CD14-positive monocyte (primary cell): ENCODE results near the gene TUBB6. TPM values are rescaled to one million over a fixed set of nuclear protein-coding genes. Genes with fewer than 3 reads are reported as not detected.

ENCODE experiments used
- DNase-seq, 3 donors: peaks; one replicate each; pipeline ENCODE4 v3.0.0-alpha.2; 2011 to 2022
- H2AFZ ChIP-seq: 2 replicates; pipeline ENCODE4 v1.6.0; 2012; ENCODE audit warnings: mild to moderate bottlenecking, low read depth, low read length, inconsistent platforms; ENCODE audit not compliant: insufficient read depth, poor library complexity, severe bottlenecking
- H3K27ac ChIP-seq, 2 donors: 1 replicate in 1 of 2; 2 replicates in 1 of 2; pipeline ENCODE4 v1.5.1; 2012 to 2013; ENCODE audit warnings: low read length in 2 of 2, control low read depth in 1 of 2, inconsistent platforms in 1 of 2, low read depth in 1 of 2, mild to moderate bottlenecking in 1 of 2
- H3K27me3 ChIP-seq, 2 donors: one replicate each; pipeline versions ENCODE4 v1.6.0 to v1.6.1; 2011 to 2013; ENCODE audit warnings: low read length in 2 of 2; ENCODE audit not compliant: control insufficient read depth in 2 of 2, insufficient read depth in 2 of 2
- H3K36me3 ChIP-seq, 2 donors: replicated peaks in 1 of 2; 1 replicate in 1 of 2; 2 replicates in 1 of 2; pipeline versions ENCODE4 v1.5.1 to v1.6.1; 2012 to 2013; ENCODE audit warnings: low read length in 2 of 2, control low read depth in 1 of 2, inconsistent platforms in 1 of 2, mild to moderate bottlenecking in 1 of 2; ENCODE audit not compliant: insufficient read depth in 2 of 2, control insufficient read depth in 1 of 2
- H3K4me1 ChIP-seq, 2 donors: 1 replicate in 1 of 2; 2 replicates in 1 of 2; pipeline versions ENCODE4 v1.5.1 to v1.6.1; 2012 to 2013; ENCODE audit warnings: low read length in 2 of 2, control low read depth in 1 of 2, inconsistent platforms in 1 of 2, mild to moderate bottlenecking in 1 of 2, moderate library complexity in 1 of 2; ENCODE audit not compliant: insufficient read depth in 2 of 2, control insufficient read depth in 1 of 2
- H3K4me2 ChIP-seq: replicated peaks from 2 replicates; pipeline ENCODE3; 2012; ENCODE audit warnings: low read length, moderate library complexity, mild to moderate bottlenecking; ENCODE audit not compliant: poor library complexity, severe bottlenecking; ENCODE audit errors: extremely low read depth
- H3K4me3 ChIP-seq, 3 experiments: fragments of 200-600 bp in 1 of 3; sonication (generic) in 1 of 3; replicated peaks in 1 of 3; 1 replicate in 2 of 3; 2 replicates in 1 of 3; pipeline ENCODE4 v1.5.1; 2011 to 2013; ENCODE audit warnings: low read length in 3 of 3, mild to moderate bottlenecking in 3 of 3, control low read depth in 2 of 3, low read depth in 2 of 3, inconsistent platforms in 1 of 3, moderate library complexity in 1 of 3
- H3K79me2 ChIP-seq: 2 replicates; pipeline ENCODE4 v1.6.0; 2012; ENCODE audit warnings: mild to moderate bottlenecking, control low read depth, inconsistent platforms, low read length, moderate library complexity; ENCODE audit not compliant: insufficient read depth
- H3K9ac ChIP-seq: 2 replicates; pipeline ENCODE4 v1.6.0; 2017; ENCODE audit warnings: low read length, mild to moderate bottlenecking; ENCODE audit not compliant: insufficient read depth, poor library complexity, severe bottlenecking
- H3K9me3 ChIP-seq, 2 donors: replicated peaks in 1 of 2; 1 replicate in 1 of 2; 2 replicates in 1 of 2; pipeline versions ENCODE4 v1.5.1 to v1.6.1; 2012 to 2013; ENCODE audit warnings: low read length in 2 of 2, control low read depth in 1 of 2; ENCODE audit not compliant: control insufficient read depth in 1 of 2, insufficient read depth in 1 of 2
- H4K20me1 ChIP-seq: 2 replicates; pipeline ENCODE4 v1.6.0; 2012; ENCODE audit warnings: mild to moderate bottlenecking, low read length, control low read depth, moderate library complexity; ENCODE audit not compliant: insufficient read depth
- H3K27ac Mint-ChIP-seq, 7 donors: one replicate each; pipeline ENCODE4 v1.8.0; 2020; ENCODE audit warnings: mild to moderate bottlenecking in 7 of 7, mixed read lengths in 7 of 7, moderate library complexity in 6 of 7, inconsistent platforms in 2 of 7
- H3K27me3 Mint-ChIP-seq, 3 donors: one replicate each; pipeline ENCODE4 v1.8.0; 2021 to 2022; ENCODE audit warnings: low read depth in 3 of 3, mild to moderate bottlenecking in 3 of 3, mixed read lengths in 3 of 3, moderate library complexity in 3 of 3, inconsistent platforms in 1 of 3
- H3K36me3 Mint-ChIP-seq, 2 donors: one replicate each; pipeline ENCODE4 v1.8.0; 2020; ENCODE audit warnings: mixed read lengths in 2 of 2, inconsistent platforms in 1 of 2, mild to moderate bottlenecking in 1 of 2
- H3K4me1 Mint-ChIP-seq: one replicate; pipeline ENCODE4 v1.8.0; 2020; ENCODE audit warnings: mild to moderate bottlenecking, mixed read lengths
- H3K4me3 Mint-ChIP-seq, 2 donors: one replicate each; pipeline ENCODE4 v1.8.0; 2020; ENCODE audit warnings: mild to moderate bottlenecking in 2 of 2, mixed read lengths in 2 of 2, moderate library complexity in 1 of 2
- H3K9me3 Mint-ChIP-seq, 7 donors: one replicate each; pipeline ENCODE4 v1.8.0; 2020 to 2022; ENCODE audit warnings: mixed read lengths in 7 of 7, mild to moderate bottlenecking in 6 of 7, moderate library complexity in 6 of 7, inconsistent platforms in 2 of 7
- WGBS: methylation state at CpG from one replicate; pipeline ENCODE4 v1.1.5; 2013; ENCODE audit warnings: missing lambda C conversion rate; ENCODE audit not compliant: insufficient coverage; 5-methylcytosine and 5-hydroxymethylcytosine counted together
- intact Hi-C, 2 donors: fragments of 100-400 bp; cut with micrococcal nuclease; formaldehyde crosslinking; loops; one replicate each; pipeline versions ENCODE4 v1.15.0 to v1.15.1; 2023
- polyA plus RNA-seq, 3 donors: library from polyadenylated mRNA; depleted of rRNA in 1 of 3; unstranded in 2 of 3; stranded (reverse) in 1 of 3; fragments of 300-500 nt in 2 of 3; fragments of >200 nt in 1 of 3; fragmentation: Illumina TruSeq in 2 of 3; gene quantifications; 1 replicate in 2 of 3; 2 replicates in 1 of 3; pipeline ENCODE4 v1.2.3, GENCODE V29; 2012 to 2021
- TF ChIP-seq, protein P1 (sequence below): fragments of 200-600 bp; IDR thresholded peaks from one replicate; pipeline ENCODE4 v1.8.0; 2022; ENCODE audit warnings: antibody characterized with exemption, mild to moderate bottlenecking

TUBB6 gene
- polyA plus RNA-seq, 3 donors = 15.8 to 34.9 (median 27.6) TPM

DNA sequence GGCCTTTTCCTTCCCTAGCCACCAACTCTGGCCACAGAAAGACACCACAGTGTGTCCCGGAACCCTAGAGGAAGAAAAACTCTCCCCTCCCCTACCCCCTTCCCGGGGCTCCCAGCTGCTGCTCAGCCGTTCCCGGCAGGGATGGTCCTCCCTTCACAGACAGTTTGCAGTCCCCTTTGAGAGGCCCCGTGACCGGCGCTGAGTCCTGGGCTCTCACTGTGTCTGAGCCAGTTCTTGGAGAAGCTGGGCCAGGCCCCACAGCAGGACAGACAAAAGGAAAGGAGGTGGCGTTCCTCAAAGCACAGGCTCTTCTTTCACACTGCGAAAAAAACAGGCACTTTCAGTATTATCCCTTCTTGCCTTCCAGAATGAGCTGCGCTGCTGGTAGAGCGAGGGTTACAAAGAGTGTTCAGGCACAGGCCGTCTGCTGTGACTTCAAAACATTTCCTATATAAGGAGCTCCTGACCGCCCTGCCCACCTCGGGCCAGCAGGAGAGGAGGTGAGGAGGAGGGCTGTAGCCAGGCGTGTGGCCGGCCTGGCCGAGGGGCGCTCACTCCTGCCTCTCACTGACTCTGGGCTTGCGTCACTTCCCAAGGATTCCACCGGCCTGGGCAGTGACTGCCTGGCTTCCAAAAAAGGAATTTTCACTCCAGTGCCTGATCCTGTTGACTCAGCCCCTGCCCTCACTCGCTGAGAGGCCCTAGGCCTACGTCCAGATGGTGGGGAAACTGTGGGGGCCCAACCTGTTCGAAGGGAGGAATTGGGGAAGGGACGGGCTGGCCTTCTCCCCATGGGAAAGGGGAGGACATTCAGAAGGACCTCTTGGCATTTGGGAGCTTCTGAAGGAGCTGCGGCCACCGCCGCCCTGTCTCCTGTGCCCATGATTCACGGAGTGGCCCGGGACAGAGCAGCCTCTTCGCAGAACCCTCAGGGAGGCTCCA lies 29.0 kb upstream of the TUBB6 start:
- H3K4me3 Mint-ChIP-seq = no peak overlapping the region
- H3K27ac Mint-ChIP-seq = no peak overlapping the region
- H3K9ac ChIP-seq = no peak overlapping the region
- H3K9me3 ChIP-seq = no peaks in the 10 kb centered on the region
- no peak overlapping the region for H3K27ac ChIP-seq
- no peaks in the 10 kb centered on the region for H3K36me3 Mint-ChIP-seq
- WGBS = 50% methylated on average over 21 of the region's 30 CpGs
- no peaks in the 10 kb centered on the region for H3K36me3 ChIP-seq
- TF ChIP-seq, protein P1, sequence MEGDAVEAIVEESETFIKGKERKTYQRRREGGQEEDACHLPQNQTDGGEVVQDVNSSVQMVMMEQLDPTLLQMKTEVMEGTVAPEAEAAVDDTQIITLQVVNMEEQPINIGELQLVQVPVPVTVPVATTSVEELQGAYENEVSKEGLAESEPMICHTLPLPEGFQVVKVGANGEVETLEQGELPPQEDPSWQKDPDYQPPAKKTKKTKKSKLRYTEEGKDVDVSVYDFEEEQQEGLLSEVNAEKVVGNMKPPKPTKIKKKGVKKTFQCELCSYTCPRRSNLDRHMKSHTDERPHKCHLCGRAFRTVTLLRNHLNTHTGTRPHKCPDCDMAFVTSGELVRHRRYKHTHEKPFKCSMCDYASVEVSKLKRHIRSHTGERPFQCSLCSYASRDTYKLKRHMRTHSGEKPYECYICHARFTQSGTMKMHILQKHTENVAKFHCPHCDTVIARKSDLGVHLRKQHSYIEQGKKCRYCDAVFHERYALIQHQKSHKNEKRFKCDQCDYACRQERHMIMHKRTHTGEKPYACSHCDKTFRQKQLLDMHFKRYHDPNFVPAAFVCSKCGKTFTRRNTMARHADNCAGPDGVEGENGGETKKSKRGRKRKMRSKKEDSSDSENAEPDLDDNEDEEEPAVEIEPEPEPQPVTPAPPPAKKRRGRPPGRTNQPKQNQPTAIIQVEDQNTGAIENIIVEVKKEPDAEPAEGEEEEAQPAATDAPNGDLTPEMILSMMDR = no peak
- H3K79me2 ChIP-seq = no peaks in the 10 kb centered on the region
- H3K4me2 ChIP-seq = no peak overlapping the region
- H3K9me3 Mint-ChIP-seq = no peaks in the 10 kb centered on the region
- peak overlapping the region; percentile 63 for H2AFZ ChIP-seq
- intact Hi-C loops = no loop called here
- peaks cover 9% of the 10 kb centered on the region for H3K4me1 Mint-ChIP-seq
- H3K4me1 ChIP-seq = peaks cover 0 to 2% of the 10 kb centered on the region in 2 donors
- H3K27me3 Mint-ChIP-seq = peaks cover 4 to 9% (median 5%) of the 10 kb centered on the region in 3 donors
- no peak overlapping the region for H3K4me3 ChIP-seq
- H4K20me1 ChIP-seq = no peaks in the 10 kb centered on the region
- DNase-seq = no peak
- H3K27me3 ChIP-seq = peaks cover 0 to 6% of the 10 kb centered on the region in 2 donors

DNA sequence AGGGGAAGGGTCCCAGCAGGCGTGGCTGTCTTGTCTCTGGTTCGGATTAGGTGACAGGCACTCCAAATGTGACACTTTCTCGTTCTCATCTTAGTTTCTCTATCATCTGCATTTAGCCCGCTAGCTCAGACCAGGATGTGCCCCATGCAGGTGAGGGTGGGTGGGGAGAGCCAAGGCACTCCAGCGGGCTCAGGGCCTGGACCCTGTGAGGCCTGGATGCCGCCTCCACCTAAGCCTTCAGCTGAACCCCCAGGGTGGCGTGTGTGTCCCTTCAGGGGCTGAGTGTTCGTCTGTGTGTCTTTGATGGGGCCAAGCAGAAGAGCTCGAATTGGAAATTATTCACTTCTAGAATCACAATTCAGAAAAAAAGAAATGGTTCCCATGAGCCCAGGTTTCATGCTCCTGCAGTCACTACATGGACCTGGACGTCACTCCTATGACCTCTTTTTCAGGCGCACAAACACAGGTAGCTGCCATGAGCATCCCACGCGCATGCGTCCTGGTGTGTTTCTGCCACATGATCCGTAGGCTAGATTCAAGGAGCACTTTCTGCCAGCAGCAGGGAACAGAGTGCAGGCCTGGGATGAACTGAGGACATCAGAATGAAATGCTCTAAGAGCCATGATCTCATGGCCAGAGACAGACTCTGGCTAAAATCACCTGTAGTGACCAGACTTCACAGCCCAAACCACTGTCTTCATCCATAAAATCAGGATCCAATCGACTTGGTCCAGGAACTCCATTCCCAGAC lies 28.1 kb upstream of the TUBB6 start:
- no peaks in the 10 kb centered on the region for H3K9me3 ChIP-seq
- Mint-ChIP-seq H3K4me3 (no peak overlapping the region), H3K9me3 (no peaks in the 10 kb centered on the region), H3K4me1 (peaks cover 9% of the 10 kb centered on the region), H3K36me3 (no peaks in the 10 kb centered on the region), H3K27me3 (peaks cover 7 to 15% (median 8%) of the 10 kb centered on the region in 3 donors), H3K27ac (no peak overlapping the region)
- no peak overlapping the region for H3K4me2 ChIP-seq
- H3K27ac ChIP-seq = no peak overlapping the region
- no peak overlapping the region for H3K4me3 ChIP-seq
- no peaks in the 10 kb centered on the region for H3K36me3 ChIP-seq
- 97% methylated on average over 12 of the region's 16 CpGs for WGBS
- TF ChIP-seq, protein P1 = no peak
- no peaks in the 10 kb centered on the region for H3K79me2 ChIP-seq
- H2AFZ ChIP-seq = no peak overlapping the region
- peaks cover 0 to 2% of the 10 kb centered on the region in 2 donors for H3K4me1 ChIP-seq
- intact Hi-C loops = no loop called here
- peaks cover 0 to 9% of the 10 kb centered on the region in 2 donors for H3K27me3 ChIP-seq
- no peaks in the 10 kb centered on the region for H4K20me1 ChIP-seq
- DNase-seq = no peak
- no peak overlapping the region for H3K9ac ChIP-seq
